RKO (cell line): ENCODE results near the gene FARP1.
"Not testable (repeated sequence)": the region's sequence is repeated elsewhere in the genome, so short reads cannot be mapped to it uniquely, and the experiment has no call there.

Experiments used
- DNase-seq: peaks from one replicate; pipeline ENCODE4 v3.0.0-alpha.2; 2016; ENCODE audit warnings: low spot score

The FARP1 gene

GRCh38 chr13:98403076-98403475 lies 260.2 kb downstream of the FARP1 start:
- DNase-seq, result no peak

GRCh38 chr13:98405107-98405571 lies 262.2 kb downstream of the FARP1 start:
- DNase-seq, result no peak

GRCh38 chr13:98405690-98406344 lies 262.9 kb downstream of the FARP1 start:
- no peak for DNase-seq

- DNase-seq, result no peak
These were observed 263.5 kb downstream of the FARP1 start for GRCh38 chr13:98406427-98406826.

- no peak for DNase-seq
These were observed 264.1 kb downstream of the FARP1 start for GRCh38 chr13:98406971-98407370.

GRCh38 chr13:98407575-98407974 lies 264.7 kb downstream of the FARP1 start:
- no peak for DNase-seq

GRCh38 chr13:98409281-98409680 lies 266.4 kb downstream of the FARP1 start:
- DNase-seq, result no peak

- DNase-seq, result no peak
These were observed 267.7 kb downstream of the FARP1 start for GRCh38 chr13:98410612-98411011.

GRCh38 chr13:98411013-98411412 lies 268.1 kb downstream of the FARP1 start:
- DNase-seq, result no peak

GRCh38 chr13:98411617-98412265 lies 268.8 kb downstream of the FARP1 start:
- DNase-seq, result no peak

GRCh38 chr13:98413278-98413677 lies 270.4 kb downstream of the FARP1 start:
- DNase-seq, result not testable (repeated sequence)

- no peak for DNase-seq
These were observed 270.9 kb downstream of the FARP1 start for GRCh38 chr13:98413796-98414195.

- DNase-seq, result no peak
These were observed 272.6 kb downstream of the FARP1 start for GRCh38 chr13:98415326-98416070.

GRCh38 chr13:98416408-98416807 lies 273.5 kb downstream of the FARP1 start:
- no peak for DNase-seq

- DNase-seq, result no peak
These were observed 277.1 kb downstream of the FARP1 start for GRCh38 chr13:98419786-98420553.

- DNase-seq, result no peak
These were observed 277.8 kb downstream of the FARP1 start for GRCh38 chr13:98420554-98421175.

- DNase-seq, result no peak
These were observed 279.2 kb downstream of the FARP1 start for GRCh38 chr13:98422046-98422445.

- DNase-seq, result no peak
These were observed 280.5 kb downstream of the FARP1 start for GRCh38 chr13:98423417-98423816.

GRCh38 chr13:98427331-98427995 lies 284.6 kb downstream of the FARP1 start:
- no peak for DNase-seq

- DNase-seq, result no peak
These were observed 285.5 kb downstream of the FARP1 start for GRCh38 chr13:98428256-98428966.

GRCh38 chr13:98429081-98429480 lies 286.2 kb downstream of the FARP1 start:
- no peak for DNase-seq
